HepG2 (cell line): ENCODE data around the gene PCSK2. TPM values are rescaled to one million over a fixed set of nuclear protein-coding genes. Genes with fewer than 3 reads are reported as not detected.
A peak's percentile ranks its signal among the peaks of the same experiment; 100 is the strongest.

Source experiments
- FOXK1 ChIP-seq: sonication (generic); formaldehyde crosslinking; IDR thresholded peaks from 2 replicates; pipeline ENCODE4 v1.4.0; 2020; ENCODE audit warnings: low read depth, missing genetic modification reagents, borderline replicate concordance
- HIVEP1 ChIP-seq: sonication (generic); formaldehyde crosslinking; IDR thresholded peaks from 2 replicates; pipeline ENCODE4 v1.4.0; 2020; ENCODE audit warnings: mild to moderate bottlenecking, missing genetic modification reagents
- IKZF4 ChIP-seq: sonication (generic); formaldehyde crosslinking; IDR thresholded peaks from 2 replicates; pipeline ENCODE4 v1.5.1; 2020; ENCODE audit warnings: borderline replicate concordance, mild to moderate bottlenecking, low read depth, missing genetic modification reagents; ENCODE audit errors: not compliant biosample characterization
- KLF6 ChIP-seq: IDR thresholded peaks from 2 replicates; pipeline ENCODE4 v1.8.0; 2016; ENCODE audit warnings: missing biosample characterization, missing genetic modification reagents
- MXD4 ChIP-seq: IDR thresholded peaks from 2 replicates; pipeline ENCODE4 v1.6.1; 2016; ENCODE audit warnings: mild to moderate bottlenecking, missing biosample characterization, missing genetic modification reagents
- NFE2L1 ChIP-seq: sonication (generic); formaldehyde crosslinking; IDR thresholded peaks from 2 replicates; pipeline ENCODE4 v1.4.0; 2020; ENCODE audit warnings: missing genetic modification reagents, mild to moderate bottlenecking, borderline replicate concordance
- NFYC ChIP-seq: IDR thresholded peaks from 2 replicates; pipeline ENCODE4 v1.6.1; 2016; ENCODE audit warnings: missing genetic modification reagents, missing compliant biosample characterization
- NONO ChIP-seq, 2 experiments: fragments of 450-650 bp in 1 of 2; sonication (generic) in 1 of 2; formaldehyde crosslinking in 1 of 2; IDR thresholded peaks in 1 of 2; conservative IDR thresholded peaks in 1 of 2; 2 replicates each; pipeline versions ENCODE4 v1.6.1 to v1.8.0; 2017 to 2022; ENCODE audit warnings: mild to moderate bottlenecking in 1 of 2, missing genetic modification reagents in 1 of 2, moderate library complexity in 1 of 2
- REL ChIP-seq: sonication (generic); formaldehyde crosslinking; conservative IDR thresholded peaks from 2 replicates; pipeline ENCODE4 v1.8.0; 2022; ENCODE audit warnings: mild to moderate bottlenecking, missing genetic modification reagents, moderate library complexity
- RORA ChIP-seq: sonication (generic); formaldehyde crosslinking; IDR thresholded peaks from 2 replicates; pipeline ENCODE4 v1.5.0; 2020; ENCODE audit warnings: mild to moderate bottlenecking, missing genetic modification reagents, moderate library complexity
- SMARCE1 ChIP-seq: fragments of 450-650 bp; IDR thresholded peaks from 2 replicates; pipeline ENCODE4 v1.6.1; 2017; ENCODE audit warnings: borderline replicate concordance
- SP1 ChIP-seq, 2 experiments: fragments of 450-650 bp in 1 of 2; sonication (generic) in 1 of 2; formaldehyde crosslinking in 1 of 2; IDR thresholded peaks; 2 replicates each; pipeline versions ENCODE4 v1.4.0 to v1.6.1; 2016 to 2020; ENCODE audit warnings: missing genetic modification reagents in 1 of 2
- TCF7 ChIP-seq: sonication (generic); IDR thresholded peaks from 2 replicates; pipeline ENCODE4 v1.6.1; 2016; ENCODE audit warnings: antibody characterized with exemption, low read depth
- TSC22D2 ChIP-seq: sonication (generic); formaldehyde crosslinking; IDR thresholded peaks from 2 replicates; pipeline ENCODE4 v1.5.1; 2020; ENCODE audit warnings: missing genetic modification reagents, mild to moderate bottlenecking, borderline replicate concordance
- ZBTB43 ChIP-seq: sonication (generic); formaldehyde crosslinking; conservative IDR thresholded peaks from 2 replicates; pipeline ENCODE4 v1.4.0; 2020; ENCODE audit warnings: missing genetic modification reagents
- ZKSCAN1 ChIP-seq: fragments of 150-350 bp; IDR thresholded peaks from 2 replicates; pipeline ENCODE4 v1.6.1; 2014; ENCODE audit warnings: low read length
- ZNF468 ChIP-seq: sonication (generic); formaldehyde crosslinking; IDR thresholded peaks from 2 replicates; pipeline ENCODE4 v1.8.0; 2022; ENCODE audit warnings: mild to moderate bottlenecking, moderate library complexity, missing genetic modification reagents
- ZNF605 ChIP-seq: sonication (generic); formaldehyde crosslinking; IDR thresholded peaks from 2 replicates; pipeline ENCODE4 v1.8.0; 2022; ENCODE audit warnings: mild to moderate bottlenecking, missing genetic modification reagents
- ZNF777 ChIP-seq: sonication (generic); formaldehyde crosslinking; IDR thresholded peaks from 2 replicates; pipeline ENCODE4 v1.4.0; 2020; ENCODE audit warnings: missing genetic modification reagents
- ZNF784 ChIP-seq: sonication (generic); formaldehyde crosslinking; IDR thresholded peaks from 2 replicates; pipeline ENCODE4 v1.5.1; 2020; ENCODE audit warnings: missing genetic modification reagents, mild to moderate bottlenecking, borderline replicate concordance
- ZUFSP ChIP-seq: sonication (generic); formaldehyde crosslinking; IDR thresholded peaks from 2 replicates; pipeline ENCODE4 v1.9.0; 2021; ENCODE audit warnings: missing genetic modification reagents, mild to moderate bottlenecking, borderline replicate concordance
- polyA plus RNA-seq, 8 experiments: library from polyadenylated mRNA; depleted of rRNA in 3 of 8; stranded (reverse) in 7 of 8; unstranded in 1 of 8; fragments of >200 nt; fragmentation: Illumina TruSeq in 4 of 8; extraction: Trizol in 4 of 8; gene quantifications; 2 replicates each; pipeline versions ENCODE4 v1.2.1 to v1.2.3, GENCODE V29; 2011 to 2016; ENCODE audit warnings: low read depth in 4 of 8, missing spikeins in 1 of 8, mixed read lengths in 1 of 8; ENCODE audit not compliant: insufficient read depth in 1 of 8
- total RNA-seq, 5 experiments: library from RNA; depleted of rRNA; stranded (reverse); fragments of >200 nt; fragmentation: Illumina TruSeq; extraction: Trizol; gene quantifications; 2 replicates each; pipeline ENCODE4 v1.2.3, GENCODE V29; 2016; ENCODE audit warnings: low read depth in 1 of 5
- TF ChIP-seq, protein P1 (sequence below): IDR thresholded peaks from 2 replicates; pipeline ENCODE4 v1.6.1; 2018; ENCODE audit warnings: missing genetic modification reagents

Gene PCSK2
- total and polyA plus RNA-seq, 2 of the 13 experiments (the other 11 are each of a cell fraction or from before 2014, with no cell fraction given): not detected

DNA sequence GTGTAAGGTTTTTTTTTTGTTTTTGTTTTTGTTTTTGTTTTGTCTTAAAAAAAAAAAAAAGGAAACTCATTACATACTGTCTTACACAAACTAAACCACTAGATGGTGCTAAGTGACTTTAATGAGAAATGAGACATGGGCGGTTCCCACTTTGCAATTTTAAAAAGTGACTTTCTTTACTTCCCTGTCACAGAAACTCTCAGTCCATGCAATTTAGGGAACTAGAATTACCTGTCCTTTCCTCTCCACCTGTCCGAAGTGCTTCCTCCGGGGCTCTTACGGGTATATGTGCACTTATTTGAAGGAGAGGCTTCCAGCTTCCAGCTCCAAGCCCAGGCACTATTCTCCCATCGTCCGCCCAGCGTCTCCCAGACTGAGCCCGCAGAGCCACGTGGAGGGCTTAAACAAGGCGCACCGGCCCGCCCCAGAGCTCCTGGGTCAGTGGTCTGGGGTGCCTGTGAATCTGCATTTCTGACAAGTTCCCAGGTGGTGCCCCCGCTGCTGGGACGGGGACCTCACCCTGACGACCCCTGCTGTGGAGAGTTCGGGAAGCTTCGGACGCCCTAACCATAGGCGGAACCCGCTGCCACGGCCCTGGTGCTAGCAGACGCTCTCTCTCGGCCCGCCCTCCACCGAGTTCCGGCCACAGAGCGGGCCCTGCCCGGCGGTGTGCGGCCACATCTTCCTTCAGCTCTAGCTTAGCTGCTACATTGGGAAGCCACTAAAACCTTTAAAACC lies 278.2 kb downstream of the PCSK2 start (continued):
- TF ChIP-seq ZNF784 (CRISPR knock-in tag): no peak
- TF ChIP-seq MXD4 (CRISPR knock-in tag): no peak; the same call in 1 of the 2 replicates
- no peak for TF ChIP-seq KLF6 (CRISPR knock-in tag)
- TF ChIP-seq NFYC (CRISPR knock-in tag): no peak; the same call in 1 of the 2 replicates
- no peak for TF ChIP-seq TCF7
- TF ChIP-seq RORA: no peak
- TF ChIP-seq ZNF468 (CRISPR knock-in tag): no peak
- TF ChIP-seq SP1 (IDR thresholded peaks at IDR 0.05): no peak
- peak; percentile 49; the same call in 1 of the 2 replicates for TF ChIP-seq SP1 (CRISPR knock-in tag; IDR thresholded peaks at IDR 0.05)
- TF ChIP-seq TSC22D2 (CRISPR knock-in tag): no peak
- TF ChIP-seq FOXK1 (CRISPR knock-in tag): no peak
- no peak for TF ChIP-seq NFE2L1 (CRISPR knock-in tag)
- TF ChIP-seq SMARCE1: no peak
- TF ChIP-seq ZNF605 (CRISPR knock-in tag): peak; percentile 81
- TF ChIP-seq ZUFSP (CRISPR knock-in tag): 0 out of 2 replicates have a peak, but pooled peaks have one; percentile 9
- TF ChIP-seq ZBTB43 (CRISPR knock-in tag): no peak
- TF ChIP-seq REL (CRISPR knock-in tag): no peak
- no peak for TF ChIP-seq ZKSCAN1
- TF ChIP-seq IKZF4 (CRISPR knock-in tag): peak; percentile 67
- TF ChIP-seq HIVEP1 (CRISPR knock-in tag): no peak
- TF ChIP-seq ZNF777 (CRISPR knock-in tag): no peak; the same call in 1 of the 2 replicates
- no peak for TF ChIP-seq NONO (IDR thresholded peaks at IDR 0.05)
- TF ChIP-seq NONO (CRISPR knock-in tag; conservative IDR thresholded peaks at IDR 0.05): no peak
- TF ChIP-seq, protein P1, sequence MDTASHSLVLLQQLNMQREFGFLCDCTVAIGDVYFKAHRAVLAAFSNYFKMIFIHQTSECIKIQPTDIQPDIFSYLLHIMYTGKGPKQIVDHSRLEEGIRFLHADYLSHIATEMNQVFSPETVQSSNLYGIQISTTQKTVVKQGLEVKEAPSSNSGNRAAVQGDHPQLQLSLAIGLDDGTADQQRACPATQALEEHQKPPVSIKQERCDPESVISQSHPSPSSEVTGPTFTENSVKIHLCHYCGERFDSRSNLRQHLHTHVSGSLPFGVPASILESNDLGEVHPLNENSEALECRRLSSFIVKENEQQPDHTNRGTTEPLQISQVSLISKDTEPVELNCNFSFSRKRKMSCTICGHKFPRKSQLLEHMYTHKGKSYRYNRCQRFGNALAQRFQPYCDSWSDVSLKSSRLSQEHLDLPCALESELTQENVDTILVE: no peak
